Kidney (tissue), 14 donors: ENCODE data around the gene PAEP. TPM values are rescaled to one million over a fixed set of nuclear protein-coding genes. Genes with fewer than 3 reads are reported as not detected.

Experiments
- DNase-seq, 5 donors: peaks; one replicate each; pipeline ENCODE4 v3.0.0-alpha.2; 2013 to 2020
- FAIRE-seq: peaks from 2 replicates; lab custom pipeline; 2012; peaks lifted over from hg19 to GRCh38; lab: Jason Lieb, UNC
- H3K27ac ChIP-seq, 2 donors: one replicate each; pipeline ENCODE4 v1.7.0; 2013; ENCODE audit warnings: low read depth in 2 of 2, low read length in 2 of 2, inconsistent platforms in 1 of 2
- H3K27me3 ChIP-seq: one replicate; pipeline ENCODE4 v1.7.1; 2013; ENCODE audit warnings: low read length, inconsistent platforms; ENCODE audit not compliant: control insufficient read depth, insufficient read depth
- H3K36me3 ChIP-seq, 3 donors: one replicate each; pipeline versions ENCODE4 v1.7.0 to v1.7.1; 2013; ENCODE audit warnings: low read length in 3 of 3, control low read depth in 1 of 3, inconsistent platforms in 1 of 3; ENCODE audit not compliant: insufficient read depth in 3 of 3, control insufficient read depth in 2 of 3
- H3K4me1 ChIP-seq, 3 donors: one replicate each; pipeline versions ENCODE4 v1.7.0 to v1.7.1; 2013; ENCODE audit warnings: low read length in 3 of 3, inconsistent platforms in 1 of 3, low read depth in 1 of 3; ENCODE audit not compliant: control insufficient read depth in 2 of 3, insufficient read depth in 2 of 3
- H3K4me3 ChIP-seq, 3 donors: one replicate each; pipeline versions ENCODE4 v1.7.0 to v1.8.1; 2013; ENCODE audit warnings: low read length in 3 of 3, control low read depth in 1 of 3, inconsistent platforms in 1 of 3
- H3K9ac ChIP-seq, 3 donors: one replicate each; pipeline versions ENCODE4 v1.7.0 to v1.7.1; 2013; ENCODE audit warnings: low read length in 3 of 3, control low read depth in 1 of 3, inconsistent platforms in 1 of 3
- H3K9me3 ChIP-seq, 3 donors: one replicate each; pipeline versions ENCODE4 v1.7.0 to v1.7.1; 2013; ENCODE audit warnings: low read length in 3 of 3, control low read depth in 1 of 3, inconsistent platforms in 1 of 3; ENCODE audit not compliant: control insufficient read depth in 2 of 3, insufficient read depth in 1 of 3
- intact Hi-C: fragments of 100-400 bp; cut with DNase I; formaldehyde crosslinking; loops from one replicate; pipeline ENCODE4 v1.11.1; 2022
- polyA plus RNA-seq: library from polyadenylated mRNA; stranded (reverse); fragments of 350-450 nt; fragmentation: Illumina TruSeq; extraction: RNeasy Lipid Tissue Mini Kit (QIAGEN cat#74804); gene quantifications from one replicate; pipeline ENCODE4 v1.2.3, GENCODE V29; 2014; ENCODE audit warnings: low read depth, low replicate concordance; ENCODE audit not compliant: insufficient read depth
- total RNA-seq: library from RNA; stranded (reverse); fragmentation: NEBNext Ultra II Directional; extraction: Animal tissue kit (Norgen Biotek cat#: 25700); gene quantifications from one replicate; pipeline ENCODE4 v1.2.1, GENCODE V29; 2021
- TF ChIP-seq, protein P1 (sequence below): IDR thresholded peaks from 3 replicates; pipeline ENCODE4 v1.5.1; 2012; ENCODE audit warnings: mild to moderate bottlenecking, moderate library complexity, borderline replicate concordance; ENCODE audit not compliant: insufficient read depth; ENCODE audit errors: extremely low read depth
- donor health status: control.
- donor health status: control.
- donor health status: control.
- donor health status: control.
- donor health status: control.
- donor health status: DM: yes; HTN: yes; CAD: no.
- donor health status: Normal renal cell carcinoma (clear cell type).

Gene PAEP
- total and polyA plus RNA-seq, 2 donors from 2014 or later, result not detected

DNA sequence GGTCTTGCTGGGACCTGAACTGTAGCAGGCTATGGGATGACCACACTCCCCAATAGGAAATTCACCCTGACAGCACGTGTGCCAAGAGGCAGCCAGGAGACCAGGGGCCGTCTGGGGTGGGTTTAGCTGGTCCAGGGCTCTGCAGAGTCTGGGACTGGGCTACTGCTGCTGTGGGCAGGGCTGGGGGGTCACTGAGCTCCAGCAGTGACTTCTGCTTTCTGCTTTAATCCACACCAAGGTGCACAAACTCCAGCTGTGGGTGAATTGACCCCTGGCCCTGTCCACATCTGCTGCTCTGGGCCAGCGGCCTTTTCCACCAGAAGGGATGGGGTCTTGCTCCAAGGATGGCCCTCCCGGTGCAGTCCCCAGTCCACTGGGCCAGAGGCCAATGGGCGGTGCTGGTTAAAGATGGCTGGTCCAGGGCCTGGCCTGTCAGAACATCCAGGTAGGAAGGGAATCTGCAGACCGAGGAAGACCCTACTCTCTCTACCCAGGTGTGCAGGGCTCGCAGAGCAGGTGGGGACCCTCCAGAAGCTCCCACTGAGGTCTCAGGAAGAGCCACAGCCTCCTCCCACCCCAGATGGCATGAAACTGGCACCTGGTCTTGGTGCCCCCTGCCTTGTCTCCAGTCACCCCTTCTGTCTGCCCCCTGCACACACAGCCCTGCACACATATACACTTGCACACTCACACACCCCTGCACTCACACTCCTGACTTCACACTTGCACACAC is 49.8 kb downstream of the PAEP start:
- no peaks in the 10 kb centered on the region for H3K27me3 ChIP-seq
- FAIRE-seq, result no peak

DNA sequence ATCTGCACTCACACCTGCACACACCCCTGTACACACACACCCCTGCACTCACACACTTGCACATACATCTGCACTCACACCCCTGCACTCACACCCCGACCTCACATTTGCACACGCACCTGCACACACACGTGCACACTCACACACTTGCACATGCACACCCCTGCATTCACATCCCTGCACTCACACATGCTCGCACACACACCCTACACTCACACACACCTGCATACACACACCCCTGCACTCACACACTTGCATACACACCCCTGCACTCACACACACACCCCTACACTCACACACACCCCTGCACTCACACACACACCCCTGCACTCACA is 50.3 kb downstream of the PAEP start:
- Histone ChIP-seq H3K9ac (no peak overlapping the region), H3K27ac (no peak overlapping the region), H3K4me3 (no peak overlapping the region), H3K27me3 (no peaks in the 10 kb centered on the region), H3K36me3 (no peaks in the 10 kb centered on the region), H3K9me3 (no peaks in the 10 kb centered on the region), H3K4me1 (no peaks in the 10 kb centered on the region)
- DNase-seq (no peak), FAIRE-seq (no peak)
- TF ChIP-seq, protein P1, sequence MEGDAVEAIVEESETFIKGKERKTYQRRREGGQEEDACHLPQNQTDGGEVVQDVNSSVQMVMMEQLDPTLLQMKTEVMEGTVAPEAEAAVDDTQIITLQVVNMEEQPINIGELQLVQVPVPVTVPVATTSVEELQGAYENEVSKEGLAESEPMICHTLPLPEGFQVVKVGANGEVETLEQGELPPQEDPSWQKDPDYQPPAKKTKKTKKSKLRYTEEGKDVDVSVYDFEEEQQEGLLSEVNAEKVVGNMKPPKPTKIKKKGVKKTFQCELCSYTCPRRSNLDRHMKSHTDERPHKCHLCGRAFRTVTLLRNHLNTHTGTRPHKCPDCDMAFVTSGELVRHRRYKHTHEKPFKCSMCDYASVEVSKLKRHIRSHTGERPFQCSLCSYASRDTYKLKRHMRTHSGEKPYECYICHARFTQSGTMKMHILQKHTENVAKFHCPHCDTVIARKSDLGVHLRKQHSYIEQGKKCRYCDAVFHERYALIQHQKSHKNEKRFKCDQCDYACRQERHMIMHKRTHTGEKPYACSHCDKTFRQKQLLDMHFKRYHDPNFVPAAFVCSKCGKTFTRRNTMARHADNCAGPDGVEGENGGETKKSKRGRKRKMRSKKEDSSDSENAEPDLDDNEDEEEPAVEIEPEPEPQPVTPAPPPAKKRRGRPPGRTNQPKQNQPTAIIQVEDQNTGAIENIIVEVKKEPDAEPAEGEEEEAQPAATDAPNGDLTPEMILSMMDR, result no peak
- intact Hi-C loops, result no loop called here

More for the DNA sequence above, 49.8 kb downstream of the PAEP start:
- H3K36me3 ChIP-seq, result no peaks in the 10 kb centered on the region
- H3K4me1 ChIP-seq, result no peaks in the 10 kb centered on the region
- no peak overlapping the region for H3K27ac ChIP-seq
- no peak for DNase-seq
- H3K4me3 ChIP-seq, result no peak overlapping the region
- intact Hi-C loops, result no loop called here
- no peaks in the 10 kb centered on the region for H3K9me3 ChIP-seq
- no peak overlapping the region for H3K9ac ChIP-seq
- TF ChIP-seq, protein P1, result no peak

DNA sequence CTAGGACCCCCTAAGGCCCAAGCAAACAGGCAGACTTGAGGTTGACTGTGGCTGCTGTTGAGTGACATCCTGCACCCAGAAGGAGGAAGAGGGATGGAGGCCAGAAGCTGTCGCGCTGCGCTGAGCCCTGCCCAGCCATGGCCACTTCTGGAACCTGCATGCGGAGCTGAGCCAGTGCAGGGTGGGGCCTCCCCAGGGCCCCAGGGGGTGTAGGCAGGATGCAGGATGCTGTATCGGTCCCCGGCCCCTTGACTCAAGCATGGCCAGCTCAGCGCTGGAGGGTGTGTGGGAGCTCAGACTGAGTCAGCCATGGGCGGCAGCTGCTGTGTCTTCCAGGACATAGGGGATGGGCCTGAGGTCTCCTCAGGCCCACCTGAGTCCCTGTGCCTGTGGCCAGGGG is 50.9 kb downstream of the PAEP start:
- intact Hi-C loops, result no loop called here
- H3K4me3 ChIP-seq, result no peak overlapping the region
- TF ChIP-seq, protein P1, result no peak
- DNase-seq (no peak), FAIRE-seq (no peak)
- no peak overlapping the region for H3K9ac ChIP-seq
- no peaks in the 10 kb centered on the region for H3K27me3 ChIP-seq
- H3K4me1 ChIP-seq, result no peaks in the 10 kb centered on the region
- H3K9me3 ChIP-seq, result no peaks in the 10 kb centered on the region
- H3K27ac ChIP-seq, result no peak overlapping the region
- H3K36me3 ChIP-seq, result no peaks in the 10 kb centered on the region
